DOHH2 (cell line): ENCODE results near the gene ADAMTSL1.

Experiments
- EZH2phosphoT487 ChIP-seq: fragments of 200-600 bp; sonication (generic); IDR thresholded peaks from 2 replicates; pipeline ENCODE4 v1.6.1; 2017; ENCODE audit warnings: borderline replicate concordance, mild to moderate bottlenecking, antibody characterized with exemption, low read length, moderate library complexity, mixed read lengths
- TF ChIP-seq, protein P1 (sequence below): fragments of 200-600 bp; sonication (generic); IDR thresholded peaks from one replicate; pipeline ENCODE4 v1.5.1; 2014; ENCODE audit warnings: antibody characterized with exemption, mild to moderate bottlenecking, low read depth, low read length; ENCODE audit not compliant: poor library complexity, severe bottlenecking

GRCh38 chr9:18703151-18703900 is 229.4 kb downstream of the ADAMTSL1 start:
- TF ChIP-seq, protein P1, sequence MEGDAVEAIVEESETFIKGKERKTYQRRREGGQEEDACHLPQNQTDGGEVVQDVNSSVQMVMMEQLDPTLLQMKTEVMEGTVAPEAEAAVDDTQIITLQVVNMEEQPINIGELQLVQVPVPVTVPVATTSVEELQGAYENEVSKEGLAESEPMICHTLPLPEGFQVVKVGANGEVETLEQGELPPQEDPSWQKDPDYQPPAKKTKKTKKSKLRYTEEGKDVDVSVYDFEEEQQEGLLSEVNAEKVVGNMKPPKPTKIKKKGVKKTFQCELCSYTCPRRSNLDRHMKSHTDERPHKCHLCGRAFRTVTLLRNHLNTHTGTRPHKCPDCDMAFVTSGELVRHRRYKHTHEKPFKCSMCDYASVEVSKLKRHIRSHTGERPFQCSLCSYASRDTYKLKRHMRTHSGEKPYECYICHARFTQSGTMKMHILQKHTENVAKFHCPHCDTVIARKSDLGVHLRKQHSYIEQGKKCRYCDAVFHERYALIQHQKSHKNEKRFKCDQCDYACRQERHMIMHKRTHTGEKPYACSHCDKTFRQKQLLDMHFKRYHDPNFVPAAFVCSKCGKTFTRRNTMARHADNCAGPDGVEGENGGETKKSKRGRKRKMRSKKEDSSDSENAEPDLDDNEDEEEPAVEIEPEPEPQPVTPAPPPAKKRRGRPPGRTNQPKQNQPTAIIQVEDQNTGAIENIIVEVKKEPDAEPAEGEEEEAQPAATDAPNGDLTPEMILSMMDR, result no peak
- no peak for TF ChIP-seq EZH2phosphoT487
